GM23248 (cell line): Measurements from ENCODE around the gene HSPG2. TPM values are rescaled to one million over a fixed set of nuclear protein-coding genes. Genes with fewer than 3 reads are reported as not detected.

Source experiments
- DNase-seq: peaks from one replicate; pipeline ENCODE4 v3.0.0-alpha.2; 2015
- H2AFZ ChIP-seq: fragments of 200-600 bp; sonication (generic); 2 replicates; pipeline ENCODE4 v1.6.1; 2016; ENCODE audit warnings: antibody characterized with exemption
- H3F3A ChIP-seq: fragments of 200-600 bp; sonication (generic); 2 replicates; pipeline ENCODE4 v1.6.1; 2016; ENCODE audit warnings: mild to moderate bottlenecking, antibody characterized with exemption, mixed run types; ENCODE audit not compliant: insufficient read depth
- H3K27ac ChIP-seq: fragments of 200-600 bp; sonication (generic); 2 replicates; pipeline ENCODE4 v1.5.1; 2016; ENCODE audit warnings: mild to moderate bottlenecking
- H3K27me3 ChIP-seq: fragments of 200-600 bp; sonication (generic); replicated peaks from 2 replicates; pipeline ENCODE4 v1.6.1; 2016; ENCODE audit warnings: mild to moderate bottlenecking; ENCODE audit not compliant: insufficient read depth
- H3K36me3 ChIP-seq: fragments of 200-600 bp; sonication (generic); 2 replicates; pipeline ENCODE4 v1.6.1; 2016; ENCODE audit warnings: low read depth, mild to moderate bottlenecking
- H3K4me1 ChIP-seq: fragments of 200-600 bp; sonication (generic); 2 replicates; pipeline ENCODE4 v1.6.1; 2016; ENCODE audit warnings: mild to moderate bottlenecking; ENCODE audit not compliant: insufficient read depth
- H3K4me2 ChIP-seq: fragments of 200-600 bp; sonication (generic); one replicate; pipeline ENCODE4 v1.6.1; 2016; ENCODE audit warnings: mild to moderate bottlenecking; ENCODE audit not compliant: unreplicated experiment
- H3K4me3 ChIP-seq: fragments of 200-600 bp; sonication (generic); 2 replicates; pipeline ENCODE4 v1.5.1; 2016; ENCODE audit warnings: mild to moderate bottlenecking
- H3K79me2 ChIP-seq: fragments of 200-600 bp; sonication (generic); 2 replicates; pipeline ENCODE4 v1.6.1; 2016; ENCODE audit warnings: mild to moderate bottlenecking; ENCODE audit not compliant: insufficient read depth
- H3K9ac ChIP-seq: fragments of 200-600 bp; sonication (generic); 2 replicates; pipeline ENCODE4 v1.6.1; 2016; ENCODE audit warnings: mild to moderate bottlenecking
- H3K9me2 ChIP-seq: fragments of 200-600 bp; sonication (generic); 2 replicates; pipeline ENCODE4 v1.6.1; 2016; ENCODE audit warnings: mixed run types, mild to moderate bottlenecking, moderate library complexity; ENCODE audit not compliant: insufficient read depth
- H3K9me3 ChIP-seq: fragments of 200-600 bp; sonication (generic); one replicate; pipeline ENCODE4 v1.6.1; 2017; ENCODE audit warnings: low read depth
- H4K20me1 ChIP-seq: fragments of 200-600 bp; sonication (generic); 2 replicates; pipeline ENCODE4 v1.6.0; 2016; ENCODE audit not compliant: insufficient read depth
- EZH2 ChIP-seq: fragments of 200-600 bp; sonication (generic); IDR thresholded peaks from 2 replicates; pipeline ENCODE4 v1.6.1; 2018; ENCODE audit warnings: antibody characterized with exemption, mild to moderate bottlenecking; ENCODE audit not compliant: insufficient read depth, poor library complexity, severe bottlenecking
- EZH2phosphoT487 ChIP-seq: fragments of 200-600 bp; sonication (generic); IDR thresholded peaks from 2 replicates; pipeline ENCODE4 v1.6.1; 2018; ENCODE audit warnings: antibody characterized with exemption, moderate library complexity, mild to moderate bottlenecking, low read depth; ENCODE audit not compliant: insufficient read depth
- WGBS, 2 experiments: methylation state at CpG; one replicate each; pipeline ENCODE4 v1.1.6; 2015 to 2017; ENCODE audit warnings: low lambda C conversion rate in 2 of 2, low coverage in 1 of 2; ENCODE audit errors: missing lambda C conversion rate in 2 of 2; 5-methylcytosine and 5-hydroxymethylcytosine counted together
- in situ Hi-C: fragments of 300-500 bp; cut with MboI; formaldehyde crosslinking; loops from 2 replicates; pipeline ENCODE4 v1.15.0; 2020
- polyA plus RNA-seq: library from polyadenylated mRNA; unstranded; fragments of >200 nt; fragmentation: Nextera tagmentation; extraction: Ambion mirVana; gene quantifications from 2 replicates; pipeline ENCODE4 v1.2.1, GENCODE V29; 2016
- total RNA-seq: library from RNA; depleted of rRNA; stranded (reverse); fragments of >200 nt; shearing (Covaris generic); gene quantifications from 2 replicates; pipeline ENCODE4 v1.2.3, GENCODE V29; 2014

HSPG2 gene
- total and polyA plus RNA-seq, 2 experiments from 2014 or later = 123 to 407 TPM

- H3K9me2 ChIP-seq = no peaks in the 10 kb centered on the region
- H3K27ac ChIP-seq = peak overlapping the region; percentile 96
- in situ Hi-C loops = no loop called here
- peaks cover 51% of the 10 kb centered on the region for H3K4me1 ChIP-seq
- TF ChIP-seq EZH2 (no peak), EZH2phosphoT487 (no peak)
- H3F3A ChIP-seq = peaks cover 45% of the 10 kb centered on the region
- no peak overlapping the region for H3K4me2 ChIP-seq
- H3K9me3 ChIP-seq = no peaks in the 10 kb centered on the region
- peaks cover 99% of the 10 kb centered on the region for H3K79me2 ChIP-seq
- peak overlapping the region; percentile 56 for H3K9ac ChIP-seq
- DNase-seq = no peak
- no peak overlapping the region for H2AFZ ChIP-seq
- WGBS, 2 experiments = 82 to 83% methylated on average over 8 of the region's 8 CpGs
- H3K36me3 ChIP-seq = peaks cover 25% of the 10 kb centered on the region; the same call in 1 of the 2 replicates
- no peaks in the 10 kb centered on the region; the same call in 1 of the 2 replicates for H4K20me1 ChIP-seq
- H3K27me3 ChIP-seq = no peaks in the 10 kb centered on the region
- H3K4me3 ChIP-seq = no peak overlapping the region
Observed at GRCh38 chr1:21896026-21896425, 41.1 kb downstream of the HSPG2 start.

- DNase-seq = no peak
- Histone ChIP-seq H3K79me2 (peaks cover 98% of the 10 kb centered on the region), H3K9me3 (no peaks in the 10 kb centered on the region), H3K4me3 (no peak overlapping the region), H2AFZ (no peak overlapping the region), H3K4me2 (no peak overlapping the region), H4K20me1 (no peaks in the 10 kb centered on the region), H3F3A (peaks cover 28% of the 10 kb centered on the region), H3K36me3 (peaks cover 32% of the 10 kb centered on the region), H3K27ac (no peak overlapping the region), H3K9me2 (no peaks in the 10 kb centered on the region), H3K27me3 (no peaks in the 10 kb centered on the region), H3K9ac (no peak overlapping the region), H3K4me1 (peaks cover 33% of the 10 kb centered on the region)
- no peak for TF ChIP-seq EZH2phosphoT487
- TF ChIP-seq EZH2 = no peak
- WGBS, 2 experiments = 87 to 91% methylated on average over 11 of the region's 11 CpGs
- in situ Hi-C loops = no loop called here
Observed at GRCh38 chr1:21894034-21894881, 42.9 kb downstream of the HSPG2 start.

DNA sequence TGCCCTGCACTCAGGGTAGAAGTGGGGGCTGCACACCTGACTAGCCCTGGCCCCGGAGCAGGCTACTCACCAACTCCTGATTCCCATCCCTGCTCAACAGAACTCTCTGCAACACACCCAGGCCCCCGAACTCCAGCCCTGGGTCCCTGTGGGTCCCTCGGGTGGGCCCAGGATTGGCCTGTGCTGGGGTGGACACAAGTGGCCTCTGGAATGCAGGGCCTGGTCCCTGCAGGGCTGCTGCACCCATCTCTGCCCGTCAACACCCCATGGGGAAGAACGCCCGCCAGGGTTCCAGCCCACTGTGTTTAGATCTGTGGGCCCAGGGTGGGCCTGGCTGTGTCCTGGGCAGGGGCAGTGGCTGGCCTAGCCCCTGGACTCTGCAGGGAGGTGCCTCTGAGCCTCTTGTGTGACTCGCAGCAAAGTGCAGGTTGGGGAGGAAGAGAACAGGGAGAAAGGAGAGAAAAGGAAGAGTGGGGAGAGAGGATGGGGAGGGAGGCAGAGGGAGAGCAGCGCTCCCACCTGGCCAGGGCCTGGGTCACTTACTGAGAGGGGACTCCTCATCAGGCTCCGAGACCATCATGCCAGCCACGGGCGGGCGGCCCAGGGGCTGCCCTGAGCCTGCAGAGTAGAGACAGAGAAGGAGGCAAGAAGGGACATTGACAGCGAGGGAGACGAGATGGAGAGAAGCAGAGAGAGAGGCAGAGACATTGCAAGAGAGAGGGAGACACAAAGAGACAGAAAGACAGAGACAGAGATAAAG lies 43.9 kb downstream of the HSPG2 start:
- no peaks in the 10 kb centered on the region for H3K9me2 ChIP-seq
- peaks cover 42% of the 10 kb centered on the region for H3K36me3 ChIP-seq
- no peak overlapping the region for H3K4me2 ChIP-seq
- no peaks in the 10 kb centered on the region for H3K9me3 ChIP-seq
- no peaks in the 10 kb centered on the region for H3K27me3 ChIP-seq
- peaks cover 23% of the 10 kb centered on the region for H3K4me1 ChIP-seq
- H3K27ac ChIP-seq = no peak overlapping the region
- H3K4me3 ChIP-seq = no peak overlapping the region
- no peaks in the 10 kb centered on the region for H4K20me1 ChIP-seq
- TF ChIP-seq EZH2 = no peak
- no peak overlapping the region for H3K9ac ChIP-seq
- DNase-seq = no peak
- H2AFZ ChIP-seq = no peak overlapping the region
- 87 to 88% methylated on average over 14 of the region's 14 CpGs for WGBS, 2 experiments
- in situ Hi-C loops = no loop called here
- peaks cover 93% of the 10 kb centered on the region for H3K79me2 ChIP-seq
- H3F3A ChIP-seq = peaks cover 20% of the 10 kb centered on the region; the same call in 1 of the 2 replicates

DNA sequence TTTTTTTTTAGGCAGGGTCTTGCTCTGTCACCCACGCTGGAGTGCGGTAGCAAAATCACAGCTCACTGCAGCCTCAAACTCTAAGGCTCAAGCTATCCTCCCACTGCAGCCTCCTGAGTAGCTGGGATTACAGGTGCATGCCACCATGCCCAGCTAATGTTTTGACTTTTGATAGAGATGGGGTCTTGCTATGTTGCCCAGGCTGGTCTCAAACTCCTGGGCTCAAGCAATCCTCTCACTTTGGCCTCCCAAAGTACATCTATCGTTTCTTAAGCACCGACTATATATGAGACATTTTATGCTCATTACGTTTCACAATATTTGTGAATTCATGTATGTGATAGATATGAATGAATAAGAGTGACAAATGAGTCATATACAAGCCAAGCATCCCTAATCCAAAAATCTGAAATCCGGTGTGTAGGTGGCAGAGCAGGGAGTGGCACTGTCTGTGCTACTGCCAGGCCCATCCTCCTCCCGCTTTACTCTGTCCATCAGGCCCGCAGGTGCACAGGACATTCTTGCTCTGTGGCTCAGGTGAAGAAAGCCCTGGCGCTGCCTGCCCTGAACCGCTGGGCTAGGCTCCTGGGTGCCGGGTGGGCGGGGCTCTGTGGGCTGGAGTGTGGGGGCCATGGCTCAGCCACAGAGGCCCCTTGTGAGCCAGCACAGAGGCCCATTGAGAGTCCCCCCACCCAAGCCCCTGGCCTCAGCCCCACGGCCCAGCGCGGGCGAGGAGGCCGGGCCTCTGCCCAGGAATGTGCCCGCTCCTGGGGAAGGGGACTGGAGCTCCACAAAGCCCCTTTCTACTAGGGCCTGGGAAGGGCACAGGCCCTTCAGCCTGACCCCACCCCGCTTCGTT lies 45.3 kb downstream of the HSPG2 start:
- H3K4me1 ChIP-seq = peaks cover 9% of the 10 kb centered on the region
- no peaks in the 10 kb centered on the region for H4K20me1 ChIP-seq
- H3K9ac ChIP-seq = no peak overlapping the region
- 86 to 88% methylated on average over 16 to 17 of the region's 20 CpGs for WGBS, 2 experiments
- no peak for TF ChIP-seq EZH2
- TF ChIP-seq EZH2phosphoT487 = no peak
- H3K79me2 ChIP-seq = peaks cover 79% of the 10 kb centered on the region
- H3K27me3 ChIP-seq = no peaks in the 10 kb centered on the region
- no peak for DNase-seq
- H3K36me3 ChIP-seq = peaks cover 39% of the 10 kb centered on the region
- peaks cover 8% of the 10 kb centered on the region; the same call in 1 of the 2 replicates for H3F3A ChIP-seq
- H3K9me3 ChIP-seq = no peaks in the 10 kb centered on the region
- H3K4me3 ChIP-seq = no peak overlapping the region
- no peak overlapping the region for H2AFZ ChIP-seq
- H3K27ac ChIP-seq = no peak overlapping the region
- in situ Hi-C loops = no loop called here
- H3K9me2 ChIP-seq = no peaks in the 10 kb centered on the region
- no peak overlapping the region for H3K4me2 ChIP-seq
